ENCODE results near the gene FAM163B. TPM values are rescaled to one million over a fixed set of nuclear protein-coding genes. Genes with fewer than 3 reads are reported as not detected.

Gene FAM163B
- not detected in 2 replicates for total RNA-seq

GRCh38 chr9:133609311-133610098 lies at the start of gene FAM163B:
Gene FAM163B, minus strand, starts transcription at chr9:133609389. Its CDS starts 29,166 bp downstream, at chr9:133580223.

GRCh38 chr9:133635533-133636531 lies 26.6 kb upstream of the FAM163B start, which contains the start of gene DBH:
Gene DBH, plus strand, starts transcription at chr9:133636363. Its CDS starts 9 bp downstream, at chr9:133636372.

GRCh38 chr9:133534346-133535291 lies 74.6 kb downstream of the FAM163B start, which contains the start of gene ADAMTSL2:
Gene ADAMTSL2, plus strand, starts transcription at chr9:133534704. Its CDS starts 2,009 bp downstream, at chr9:133536713.

Other genes with a start within 250 kb of the FAM163B start
- gene SURF4, start 233.3 kb downstream of the FAM163B start, total RNA-seq = 424 and 466 TPM in 2 replicates
- 0.61 and 1.3 TPM in 2 replicates for gene STKLD1, start 233.0 kb downstream of the FAM163B start, total RNA-seq
- gene REXO4, start 191.4 kb downstream of the FAM163B start, total RNA-seq = 14.6 and 15.2 TPM in 2 replicates
- 1.8 and 2.4 TPM in 2 replicates for gene ADAMTS13, start 187.0 kb downstream of the FAM163B start, total RNA-seq
- 12.1 and 13.3 TPM in 2 replicates for gene CACFD1, start 149.4 kb downstream of the FAM163B start, total RNA-seq
- 35.5 and 41.3 TPM in 2 replicates for gene SLC2A6, start 130.3 kb downstream of the FAM163B start, total RNA-seq
- not detected in 2 replicates for gene MYMK, start 84.4 kb downstream of the FAM163B start, total RNA-seq
- gene ADAMTSL2, start 74.7 kb downstream of the FAM163B start, total RNA-seq = under 0.01 TPM in 1 of 2 replicates, not detected in the other
- gene DBH, start 27.0 kb upstream of the FAM163B start, total RNA-seq = not detected in 2 replicates
- gene SARDH, start 129.0 kb upstream of the FAM163B start, total RNA-seq = 1.5 and 1.9 TPM in 2 replicates